Bone marrow (tissue), 2 donors: ENCODE results near the gene BSN.

Source experiments
- DNase-seq, 2 donors: peaks; one replicate each; lab custom pipeline; 2025; lab: John Stamatoyannopoulos, UW

BSN gene

GRCh38 chr3:49656541-49657112 is 102.3 kb downstream of the BSN start:
- no peak for DNase-seq

DNA sequence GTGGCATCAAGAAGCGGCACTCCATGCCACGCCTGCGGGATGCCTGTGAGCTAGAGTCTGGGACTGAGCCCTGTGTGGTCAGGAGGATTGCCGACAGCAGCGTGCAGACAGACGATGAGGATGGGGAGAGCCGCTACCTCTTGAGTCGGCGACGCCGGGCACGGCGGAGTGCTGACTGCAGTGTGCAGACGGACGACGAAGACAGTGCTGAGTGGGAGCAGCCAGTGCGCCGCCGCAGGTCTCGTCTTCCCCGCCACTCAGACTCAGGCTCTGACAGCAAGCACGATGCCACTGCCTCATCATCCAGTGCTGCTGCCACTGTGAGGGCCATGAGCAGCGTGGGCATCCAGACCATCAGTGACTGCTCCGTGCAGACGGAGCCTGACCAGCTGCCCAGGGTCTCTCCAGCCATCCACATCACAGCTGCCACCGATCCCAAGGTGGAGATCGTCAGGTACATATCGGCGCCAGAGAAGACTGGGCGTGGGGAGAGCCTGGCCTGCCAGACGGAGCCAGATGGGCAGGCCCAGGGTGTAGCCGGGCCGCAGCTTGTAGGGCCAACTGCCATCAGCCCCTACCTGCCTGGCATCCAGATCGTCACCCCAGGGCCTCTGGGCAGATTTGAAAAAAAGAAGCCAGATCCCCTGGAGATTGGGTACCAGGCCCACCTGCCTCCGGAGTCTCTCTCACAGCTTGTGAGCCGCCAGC is 103.1 kb downstream of the BSN start:
- no peak for DNase-seq

DNA sequence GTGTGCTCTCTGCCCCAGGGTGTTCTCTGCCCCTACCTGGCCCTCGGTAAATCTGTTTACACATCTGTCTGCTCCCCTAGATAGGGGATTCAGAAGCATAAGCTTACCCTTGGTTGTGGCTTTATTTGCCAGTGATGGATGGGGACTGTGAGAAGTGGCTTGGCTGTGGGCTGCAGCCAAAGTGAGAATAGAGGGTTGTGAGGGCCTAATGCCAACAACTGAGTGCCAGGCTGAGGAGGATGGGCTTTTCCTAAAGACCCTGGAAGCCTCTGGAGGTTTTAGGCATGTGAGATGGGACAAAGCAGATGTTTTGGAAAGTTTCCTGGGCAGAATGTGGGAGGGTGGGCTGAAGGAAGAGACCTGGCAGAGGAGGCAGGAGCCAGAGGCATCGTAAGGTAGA is 104.4 kb downstream of the BSN start:
- DNase-seq = no peak

DNA sequence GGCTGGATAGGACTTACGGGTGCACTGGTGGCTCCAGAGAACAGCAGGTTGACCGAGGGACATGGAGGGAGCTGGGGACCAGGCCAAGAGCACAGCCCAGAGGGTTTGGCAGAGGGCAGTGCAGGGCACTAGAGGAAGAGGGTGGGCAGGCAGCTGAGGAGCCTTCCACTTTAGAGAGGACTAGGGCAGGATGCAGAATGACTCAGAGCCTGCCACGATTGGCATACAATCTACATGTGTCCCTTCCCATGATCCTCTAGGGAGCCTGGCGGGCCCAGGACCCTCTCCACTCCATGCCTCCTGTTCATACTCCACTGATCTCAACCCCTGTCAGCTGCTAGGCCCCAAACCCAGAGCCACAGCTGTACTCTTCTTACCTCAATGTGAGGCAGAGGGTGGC is 105.5 kb downstream of the BSN start:
- DNase-seq = no peak

DNA sequence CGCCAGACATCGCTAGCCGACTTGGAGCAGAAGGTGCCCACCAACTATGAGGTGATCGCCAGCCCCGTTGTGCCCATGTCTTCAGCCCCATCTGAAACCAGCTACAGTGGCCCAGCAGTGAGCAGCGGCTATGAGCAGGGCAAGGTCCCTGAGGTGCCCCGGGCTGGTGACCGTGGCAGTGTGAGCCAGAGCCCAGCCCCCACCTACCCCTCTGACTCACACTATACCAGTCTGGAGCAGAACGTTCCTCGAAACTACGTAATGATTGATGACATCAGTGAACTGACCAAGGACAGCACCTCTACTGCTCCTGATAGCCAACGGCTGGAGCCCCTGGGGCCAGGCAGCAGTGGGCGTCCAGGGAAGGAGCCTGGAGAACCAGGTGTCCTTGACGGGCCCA is 107.0 kb downstream of the BSN start:
- no peak for DNase-seq

GRCh38 chr3:49662021-49662420 is 107.7 kb downstream of the BSN start:
- DNase-seq = no peak

- DNase-seq = no peak
Observed at GRCh38 chr3:49662720-49663413, 108.6 kb downstream of the BSN start.

DNA sequence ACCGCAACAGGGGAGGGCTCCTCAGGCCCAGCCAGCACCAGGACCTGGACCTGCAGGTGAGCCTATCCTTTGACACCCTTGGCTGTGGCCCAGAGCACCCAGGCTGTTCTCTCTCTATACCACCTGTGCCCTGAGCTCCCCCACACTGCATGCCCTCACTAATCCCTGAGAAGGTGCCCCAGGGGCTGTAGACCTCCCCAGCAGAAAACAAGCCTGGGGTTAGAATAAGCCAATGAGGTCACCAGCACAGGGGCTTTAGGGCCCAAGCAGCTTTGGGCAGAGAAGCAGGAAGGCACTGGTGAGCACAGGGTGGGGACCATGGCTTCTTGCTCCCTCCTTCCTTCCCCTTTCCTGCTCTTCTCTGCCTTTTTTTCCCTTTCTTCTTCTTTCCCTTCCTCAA is 109.6 kb downstream of the BSN start:
- DNase-seq = no peak

GRCh38 chr3:49664300-49664699 is 110.0 kb downstream of the BSN start:
- no peak for DNase-seq

DNA sequence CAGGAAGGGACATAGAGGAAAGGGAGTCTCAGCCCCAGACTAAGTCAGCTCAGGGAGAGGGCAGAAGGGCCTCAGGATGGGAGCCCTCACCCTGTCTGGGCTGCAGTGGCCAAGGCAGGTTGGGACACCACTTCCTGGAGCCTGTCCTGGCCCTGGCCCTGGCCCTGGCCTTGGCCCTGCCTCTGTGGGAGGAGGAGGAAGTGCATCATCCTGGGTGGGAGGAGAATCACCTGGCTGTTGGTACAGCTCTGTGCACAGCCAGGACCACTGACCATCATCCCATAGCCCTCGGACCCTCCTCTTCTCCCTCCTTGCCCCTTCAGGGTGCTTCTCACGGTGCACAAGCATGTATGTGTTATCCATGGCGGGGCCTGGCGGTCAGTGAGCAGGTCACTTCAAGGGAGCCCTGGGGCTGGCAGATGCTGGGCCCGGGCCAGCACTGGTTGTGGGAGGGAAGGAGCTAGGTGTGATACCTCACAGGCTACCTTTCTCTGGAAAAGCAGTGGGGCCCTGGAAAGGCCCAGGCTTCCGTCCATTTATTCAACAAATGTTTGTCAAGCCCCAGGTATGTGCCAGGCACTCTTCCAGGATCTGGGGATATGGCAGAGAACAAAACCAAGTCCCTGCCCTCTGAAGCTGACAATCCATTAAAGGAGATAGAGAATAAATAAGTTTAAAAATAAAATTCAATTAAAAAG is 111.7 kb downstream of the BSN start:
- DNase-seq = no peak

GRCh38 chr3:49666592-49666991 is 112.3 kb downstream of the BSN start:
- DNase-seq = no peak

GRCh38 chr3:49667701-49668413 is 113.6 kb downstream of the BSN start:
- no peak for DNase-seq

DNA sequence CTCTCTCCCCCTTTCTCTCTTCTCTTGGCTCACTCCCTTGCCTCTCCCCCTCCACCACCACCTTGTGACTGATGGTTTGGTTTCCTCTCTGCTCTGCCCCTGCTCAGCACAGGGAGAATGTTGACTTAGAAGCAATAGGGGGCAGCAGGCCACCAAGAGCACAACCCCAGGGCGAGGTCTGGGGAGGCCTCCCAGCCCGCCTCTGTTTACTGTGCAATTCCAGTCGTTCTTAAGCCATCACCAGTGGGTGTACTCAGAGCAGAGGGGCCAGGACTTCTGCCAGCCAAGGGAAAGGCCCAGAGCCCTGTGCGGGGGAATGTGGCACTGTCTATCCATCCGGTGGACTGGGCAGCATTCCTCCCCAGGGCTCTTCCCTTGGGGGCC is 114.1 kb downstream of the BSN start:
- DNase-seq = no peak

DNA sequence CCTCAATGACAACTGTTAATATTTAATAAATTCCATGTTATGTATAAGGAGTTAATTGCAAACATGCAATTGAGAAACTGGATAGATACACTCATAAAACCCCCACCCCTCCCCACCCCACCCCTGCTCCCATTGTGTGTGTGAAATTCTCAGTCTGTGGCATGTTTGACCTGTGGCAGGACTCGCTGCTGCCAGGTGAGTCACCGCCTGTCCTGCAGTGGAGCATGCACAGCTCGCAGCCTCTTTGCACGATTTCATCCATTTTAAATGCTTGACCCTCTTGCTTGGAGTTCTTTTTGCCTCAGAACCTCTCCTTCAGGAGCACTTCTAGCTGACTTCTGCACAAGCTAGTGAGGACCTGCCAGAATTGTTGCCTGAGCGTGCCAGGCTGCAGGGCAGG is 114.6 kb downstream of the BSN start:
- no peak for DNase-seq

GRCh38 chr3:49669352-49669751 is 115.1 kb downstream of the BSN start:
- DNase-seq = no peak

- DNase-seq = no peak
Observed at GRCh38 chr3:49670940-49671290, 116.6 kb downstream of the BSN start.

DNA sequence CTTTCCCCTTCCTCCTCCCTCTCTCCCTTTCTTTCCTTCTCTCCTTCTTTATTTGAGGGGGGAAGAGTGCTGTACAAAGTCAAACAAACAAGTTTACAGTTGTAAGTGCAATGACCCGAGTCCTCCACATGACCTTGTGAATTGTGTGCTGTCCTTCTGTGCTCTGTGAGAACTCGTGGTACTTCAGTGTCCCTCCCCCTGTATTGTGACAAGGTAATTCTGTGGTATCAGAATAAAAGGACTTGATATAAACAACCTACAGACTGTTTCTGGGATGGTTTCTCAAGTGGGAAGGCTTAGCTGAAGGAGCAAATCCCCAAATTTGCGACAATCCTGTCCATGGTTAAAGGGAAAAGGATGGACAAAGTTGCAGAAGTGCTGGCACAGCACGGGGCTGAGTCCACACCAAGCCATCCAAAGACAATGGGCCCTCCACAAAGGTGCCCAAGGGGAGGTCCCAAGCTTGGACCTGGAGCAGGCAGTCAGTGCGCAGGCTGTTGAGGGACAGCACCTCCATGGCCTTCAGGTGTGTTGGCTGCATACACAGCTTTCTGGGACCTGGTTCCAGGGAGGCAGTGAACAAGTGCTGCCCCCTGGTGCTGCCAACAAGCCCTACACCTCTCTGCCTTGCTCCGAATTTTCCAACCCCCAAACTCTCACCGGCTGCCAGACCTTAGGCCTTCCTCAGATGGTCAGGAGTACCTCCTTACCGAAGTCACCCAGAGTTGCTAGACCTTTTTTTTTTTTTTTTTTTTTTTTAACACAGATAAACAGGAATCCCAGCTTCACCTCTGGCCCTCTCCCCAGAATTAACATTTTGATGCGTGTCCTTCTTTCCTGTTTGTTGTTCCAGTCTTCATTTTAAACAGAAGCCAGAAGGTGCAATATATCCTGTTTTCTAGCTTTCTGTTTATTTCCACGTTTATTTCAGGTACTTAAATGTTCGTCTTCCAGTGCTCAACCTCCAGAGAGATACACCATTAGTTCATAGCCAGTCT is 117.3 kb downstream of the BSN start:
- no peak for DNase-seq

DNA sequence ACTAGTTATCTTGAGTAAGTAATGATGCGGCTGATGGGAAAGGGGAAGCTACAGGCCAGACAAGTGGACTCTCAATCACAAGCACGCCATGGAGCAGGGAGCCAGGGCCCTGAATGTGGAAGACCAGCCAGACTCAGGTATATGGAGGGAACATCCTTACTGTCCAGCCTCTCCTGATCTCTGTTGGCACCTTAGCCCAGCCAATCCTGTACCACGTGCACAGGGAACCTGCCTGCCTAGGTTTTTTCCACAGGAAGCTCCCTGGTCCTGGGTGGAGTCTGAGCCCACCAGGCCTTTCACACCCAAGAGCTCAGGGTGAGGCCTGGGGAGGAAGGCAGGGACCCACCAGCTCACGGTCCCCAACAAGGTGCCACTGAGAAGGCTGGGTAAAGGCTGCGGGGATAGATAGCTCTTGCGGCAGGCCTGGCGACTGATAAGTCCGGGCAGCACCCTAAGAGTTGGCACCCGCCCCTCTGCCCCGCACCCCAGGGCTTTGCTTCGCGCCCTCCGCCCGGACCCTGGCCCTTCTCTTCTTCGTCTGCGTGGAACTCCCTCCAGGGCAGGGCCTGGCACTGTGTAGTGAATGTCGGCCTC is 118.9 kb downstream of the BSN start:
- no peak for DNase-seq

- DNase-seq = no peak
Observed at GRCh38 chr3:49673715-49674496, 119.6 kb downstream of the BSN start, which contains the start of gene APEH. APEH (plus strand) TSS chr3:49674351; CDS start chr3:49674402, 51 bp downstream.

GRCh38 chr3:49674497-49674983 is 120.3 kb downstream of the BSN start:
- DNase-seq = no peak
